Measurements from ENCODE around the gene POC1A.

The POC1A gene

GRCh38 chr3:52090933-52091468 lies 63.2 kb downstream of the POC1A start:
- TF ChIP-seq REST (IDR thresholded peaks at IDR 0.05; ENCODE audit: low read depth) (no peak), TCF12 (IDR thresholded peaks at IDR 0.05; ENCODE audit: low read depth) (no peak), ZBTB7A (IDR thresholded peaks at IDR 0.05; ENCODE audit: low read depth) (no peak), USF1 (IDR thresholded peaks at IDR 0.05) (no peak), EGR1 (IDR thresholded peaks at IDR 0.05) (no peak), YY1 (IDR thresholded peaks at IDR 0.05; ENCODE audit: low read depth) (no peak), FOXM1 (IDR thresholded peaks at IDR 0.05; ENCODE audit: borderline replicate concordance, low read depth) (no peak), NFIC (IDR thresholded peaks at IDR 0.05) (no peak), CREB1 (IDR thresholded peaks at IDR 0.05; ENCODE audit: low read depth) (no peak), EP300 (IDR thresholded peaks at IDR 0.05; ENCODE audit: borderline replicate concordance) (no peak)

- no peak for TF ChIP-seq ZBTB7A (IDR thresholded peaks at IDR 0.05; ENCODE audit: low read depth)
Observed at GRCh38 chr3:52090131-52090932, 63.9 kb downstream of the POC1A start.

GRCh38 chr3:52089691-52090090 lies 64.5 kb downstream of the POC1A start:
- no peak for TF ChIP-seq ZBTB7A (IDR thresholded peaks at IDR 0.05; ENCODE audit: low read depth)
- TF ChIP-seq TCF12 (IDR thresholded peaks at IDR 0.05; ENCODE audit: low read depth), result no peak
- no peak for TF ChIP-seq EP300 (IDR thresholded peaks at IDR 0.05; ENCODE audit: borderline replicate concordance)
- TF ChIP-seq REST (IDR thresholded peaks at IDR 0.05; ENCODE audit: low read depth), result no peak
- no peak for TF ChIP-seq TAF1 (IDR thresholded peaks at IDR 0.05; ENCODE audit: low read depth)
- no peak for TF ChIP-seq USF1 (IDR thresholded peaks at IDR 0.05)
- TF ChIP-seq CEBPB (IDR thresholded peaks at IDR 0.05), result no peak
- TF ChIP-seq CREB1 (IDR thresholded peaks at IDR 0.05; ENCODE audit: low read depth), result no peak
- no peak for TF ChIP-seq TEAD4 (IDR thresholded peaks at IDR 0.05)
- no peak for TF ChIP-seq EGR1 (IDR thresholded peaks at IDR 0.05)

- no peak for TF ChIP-seq EGR1 (IDR thresholded peaks at IDR 0.05)
- no peak for TF ChIP-seq TAF1 (IDR thresholded peaks at IDR 0.05; ENCODE audit: low read depth)
- no peak for TF ChIP-seq USF1 (IDR thresholded peaks at IDR 0.05)
- TF ChIP-seq TEAD4 (IDR thresholded peaks at IDR 0.05), result no peak
- TF ChIP-seq YY1 (IDR thresholded peaks at IDR 0.05; ENCODE audit: low read depth), result no peak
- TF ChIP-seq CREB1 (IDR thresholded peaks at IDR 0.05; ENCODE audit: low read depth), result no peak
- TF ChIP-seq EP300 (IDR thresholded peaks at IDR 0.05; ENCODE audit: borderline replicate concordance), result no peak
- no peak for TF ChIP-seq RAD21 (IDR thresholded peaks at IDR 0.05; ENCODE audit: low read depth)
- no peak for TF ChIP-seq ZBTB7A (IDR thresholded peaks at IDR 0.05; ENCODE audit: low read depth)
- no peak for TF ChIP-seq TCF12 (IDR thresholded peaks at IDR 0.05; ENCODE audit: low read depth)
Observed at GRCh38 chr3:52088445-52089367, 65.5 kb downstream of the POC1A start.

GRCh38 chr3:52087731-52088130 lies 66.5 kb downstream of the POC1A start:
- no peak for TF ChIP-seq EP300 (IDR thresholded peaks at IDR 0.05; ENCODE audit: borderline replicate concordance)
- TF ChIP-seq TEAD4 (IDR thresholded peaks at IDR 0.05), result no peak
- TF ChIP-seq RAD21 (IDR thresholded peaks at IDR 0.05; ENCODE audit: low read depth), result no peak
- TF ChIP-seq USF1 (IDR thresholded peaks at IDR 0.05), result no peak
- TF ChIP-seq EGR1 (IDR thresholded peaks at IDR 0.05), result no peak
- TF ChIP-seq REST (IDR thresholded peaks at IDR 0.05; ENCODE audit: low read depth), result no peak
- no peak for TF ChIP-seq CEBPB (IDR thresholded peaks at IDR 0.05)
- no peak for TF ChIP-seq ZBTB7A (IDR thresholded peaks at IDR 0.05; ENCODE audit: low read depth)
- no peak for TF ChIP-seq NFIC (IDR thresholded peaks at IDR 0.05)
- TF ChIP-seq TAF1 (IDR thresholded peaks at IDR 0.05; ENCODE audit: low read depth), result no peak
- no peak for TF ChIP-seq CREB1 (IDR thresholded peaks at IDR 0.05; ENCODE audit: low read depth)
- TF ChIP-seq MAX (IDR thresholded peaks at IDR 0.05), result no peak
- no peak for TF ChIP-seq FOXM1 (IDR thresholded peaks at IDR 0.05; ENCODE audit: borderline replicate concordance, low read depth)
- TF ChIP-seq TCF12 (IDR thresholded peaks at IDR 0.05; ENCODE audit: low read depth), result no peak

Measured in Ishikawa (cell line).